HTERT RPE-1 (cell line): ENCODE results near the gene TMEM209.
"Not testable (repeated sequence)": the region's sequence is repeated elsewhere in the genome, so short reads cannot be mapped to it uniquely, and the experiment has no call there.

Source experiments
- in situ Hi-C: fragments of 300-500 bp; cut with MboI; formaldehyde crosslinking; loops from 4 replicates; pipeline ENCODE4 v1.14.3; 2020; ENCODE audit warnings: low sequenced_read_pairs

TMEM209 gene

GRCh38 chr7:130129011-130129411 is 76.2 kb downstream of the TMEM209 start:
- in situ Hi-C loops, result no loop called here

DNA sequence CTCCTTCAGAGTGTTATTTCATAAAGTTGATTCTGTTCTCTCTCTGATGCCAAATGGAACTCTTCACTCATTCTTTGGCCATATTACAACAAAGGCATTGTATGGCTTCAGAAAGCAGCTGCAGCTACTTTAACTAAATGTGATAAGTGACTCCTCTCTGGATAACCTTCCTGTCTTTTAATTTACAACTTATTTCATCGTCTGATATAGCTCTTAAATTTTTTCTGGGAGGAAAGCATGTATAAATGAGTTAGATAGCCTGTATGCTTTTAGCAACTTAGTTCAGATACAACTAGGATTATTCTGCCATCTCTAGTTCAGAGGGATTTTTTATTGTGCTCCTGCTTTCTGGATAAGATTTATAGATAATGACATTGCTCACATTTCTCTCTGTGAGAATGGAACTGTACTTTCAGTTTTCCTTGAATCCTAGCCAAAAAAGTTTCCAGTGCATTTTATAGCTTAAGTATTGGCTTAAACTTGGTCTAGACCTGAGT is 77.3 kb downstream of the TMEM209 start:
- in situ Hi-C loops, result no loop called here

DNA sequence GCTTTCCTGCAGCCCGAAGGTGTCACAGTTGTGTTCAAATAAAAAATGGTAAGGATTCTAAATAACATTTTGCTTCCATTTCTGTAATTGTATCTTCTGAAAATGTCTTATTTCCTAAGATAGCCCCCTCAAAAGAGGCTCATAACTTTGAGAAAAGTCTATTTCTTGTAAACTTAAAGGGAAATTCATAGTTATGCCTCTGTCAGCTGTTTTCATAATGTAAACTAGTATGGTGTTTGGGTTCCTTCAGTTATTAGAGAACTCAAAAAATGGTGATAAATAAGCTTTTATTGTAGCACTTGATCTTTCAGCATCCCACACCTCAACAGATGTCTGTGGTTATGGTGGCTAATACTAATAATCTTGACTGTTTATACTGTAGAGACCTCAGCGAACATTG is 77.8 kb downstream of the TMEM209 start:
- in situ Hi-C loops, result no loop called here

DNA sequence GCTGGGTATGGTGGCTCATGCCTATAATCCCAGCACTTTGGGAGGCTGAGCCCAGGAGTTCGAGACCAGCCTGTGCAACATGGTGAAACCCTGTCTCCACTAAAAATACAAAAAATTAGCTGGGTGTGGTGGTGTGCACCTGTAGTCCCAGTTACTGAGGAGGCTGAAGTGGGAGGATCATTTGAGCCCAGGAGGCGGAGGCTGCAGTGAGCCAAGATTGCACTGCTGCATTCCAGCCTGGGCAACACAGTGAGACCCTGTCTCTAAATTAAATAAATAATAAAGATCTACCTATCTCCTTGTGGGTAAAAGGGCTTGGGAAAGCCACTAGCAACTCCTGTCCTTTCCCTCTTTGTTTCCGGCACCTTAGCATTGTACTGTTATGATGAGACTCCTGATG is 78.4 kb downstream of the TMEM209 start:
- in situ Hi-C loops, result not testable (repeated sequence)

GRCh38 chr7:130124711-130125110 is 80.5 kb downstream of the TMEM209 start:
- in situ Hi-C loops, result no loop called here

DNA sequence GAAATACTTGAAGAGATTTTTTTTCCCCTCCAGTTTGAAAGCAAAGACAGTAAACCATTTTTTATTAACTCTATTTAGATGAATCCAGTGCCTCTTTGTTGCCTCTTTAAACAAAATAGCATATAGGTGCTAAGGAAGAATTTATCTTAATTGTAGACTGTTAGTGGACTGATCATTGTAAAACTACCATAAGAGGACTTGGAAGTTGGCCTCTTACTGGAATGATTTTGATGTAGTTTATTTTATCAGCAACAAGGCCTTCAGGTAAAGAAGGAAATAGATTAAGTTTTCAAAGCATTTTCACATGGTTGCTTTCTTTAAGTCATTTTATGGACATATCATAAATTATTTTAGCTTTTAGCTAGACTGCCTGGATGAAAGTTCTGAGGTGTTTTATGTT is 81.7 kb downstream of the TMEM209 start:
- in situ Hi-C loops, result no loop called here

DNA sequence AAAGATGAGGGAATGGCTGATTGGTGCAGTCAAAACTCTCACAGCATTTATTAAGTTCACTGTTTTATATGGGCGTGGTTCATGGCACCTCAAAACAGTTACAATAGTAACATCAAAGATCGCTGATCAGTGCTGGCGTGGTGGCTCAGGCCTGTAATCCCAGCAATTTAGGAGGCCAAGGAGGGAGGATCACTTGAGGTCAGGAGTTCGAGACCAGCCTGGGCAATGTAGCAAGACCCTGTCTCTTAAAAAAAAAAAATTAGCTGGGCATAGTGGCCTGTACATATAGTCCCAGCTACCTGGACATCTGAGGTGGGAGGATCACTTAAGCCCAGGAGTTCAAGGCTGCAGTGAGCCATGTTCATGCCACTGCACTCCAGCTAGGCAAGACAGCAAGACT is 86.4 kb downstream of the TMEM209 start:
- in situ Hi-C loops, result no loop called here

DNA sequence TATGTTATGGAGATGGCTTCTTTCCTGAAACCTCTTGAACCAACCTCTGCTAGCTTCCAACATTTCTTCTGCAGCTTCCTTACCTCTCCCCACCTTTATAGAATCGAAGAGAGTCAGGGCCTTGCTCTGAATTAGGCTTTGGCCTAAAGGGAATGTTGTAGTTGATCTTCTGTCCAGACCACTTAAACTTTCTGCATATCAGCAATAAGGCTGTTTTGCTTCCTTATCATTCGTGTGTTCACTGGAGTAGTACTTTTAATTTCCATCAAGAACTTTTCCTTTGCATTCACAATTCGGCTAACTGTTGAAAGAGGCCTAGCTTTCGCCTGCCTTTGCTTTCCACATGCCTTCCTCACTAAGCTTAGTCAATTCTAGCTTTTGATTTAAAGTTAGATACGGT is 86.9 kb downstream of the TMEM209 start:
- in situ Hi-C loops, result no loop called here

DNA sequence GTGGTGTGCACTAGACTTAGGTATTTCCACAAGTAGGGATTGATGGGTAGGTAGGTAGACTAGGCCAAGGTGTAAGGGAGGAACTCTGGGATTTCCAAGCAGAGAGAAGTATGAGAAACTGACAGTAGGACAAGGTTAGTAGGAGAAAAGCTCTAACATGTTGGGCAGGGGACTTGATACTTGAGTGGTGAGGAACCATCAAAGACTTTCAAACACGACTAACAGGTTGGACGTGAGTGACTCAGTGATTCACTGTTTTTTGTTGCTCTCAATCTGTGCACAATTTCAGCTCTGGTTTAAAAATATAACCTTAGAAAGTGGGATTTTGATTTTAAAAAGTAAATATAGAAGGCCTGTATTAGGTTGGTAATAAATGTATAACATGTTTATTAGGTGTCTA is 90.4 kb downstream of the TMEM209 start:
- in situ Hi-C loops, result no loop called here
